Adipocyte (in vitro differentiated cells): ENCODE results near the gene BMPR1A.
A peak's percentile ranks its signal among the peaks of the same experiment; 100 is the strongest.
"Not testable (repeated sequence)": the region's sequence is repeated elsewhere in the genome, so short reads cannot be mapped to it uniquely, and the experiment has no call there.

Source experiments
- DNase-seq: peaks from one replicate; pipeline ENCODE4 v3.0.0-alpha.2; 2015; ENCODE audit warnings: low read depth
- H3K27me3 ChIP-seq: replicated peaks from 2 replicates; pipeline ENCODE4 v1.7.0; 2013; ENCODE audit warnings: mild to moderate bottlenecking, low read length, moderate library complexity; ENCODE audit not compliant: control insufficient read depth, insufficient read depth
- H3K36me3 ChIP-seq: 2 replicates; pipeline ENCODE4 v1.7.0; 2013; ENCODE audit warnings: low read length, mild to moderate bottlenecking, moderate library complexity; ENCODE audit not compliant: control insufficient read depth, insufficient read depth, severe bottlenecking
- H3K4me1 ChIP-seq: 2 replicates; pipeline ENCODE4 v1.7.0; 2013; ENCODE audit warnings: mild to moderate bottlenecking, low read length, moderate library complexity; ENCODE audit not compliant: control insufficient read depth, insufficient read depth
- H3K4me3 ChIP-seq: 2 replicates; pipeline ENCODE4 v1.7.0; 2013; ENCODE audit warnings: mild to moderate bottlenecking, low read length, moderate library complexity
- H3K9ac ChIP-seq: 2 replicates; pipeline ENCODE4 v1.7.0; 2013; ENCODE audit warnings: mild to moderate bottlenecking, low read length, moderate library complexity
- H3K9me3 ChIP-seq: 2 replicates; pipeline ENCODE4 v1.7.0; 2013; ENCODE audit warnings: mild to moderate bottlenecking, low read length, moderate library complexity; ENCODE audit not compliant: control insufficient read depth

BMPR1A gene

GRCh38 chr10:86853582-86853981 is 97.2 kb downstream of the BMPR1A start:
- not testable (repeated sequence) for H3K27me3 ChIP-seq, H3K9ac ChIP-seq, H3K4me3 ChIP-seq, DNase-seq, H3K9me3 ChIP-seq, H3K36me3 ChIP-seq
- H3K4me1 ChIP-seq, result peaks cover 32% of the 10 kb centered on the region

- peaks cover 21% of the 10 kb centered on the region for H3K4me1 ChIP-seq
- peaks cover 6% of the 10 kb centered on the region for H3K36me3 ChIP-seq
- DNase-seq, result no peak
- no peak overlapping the region for H3K9ac ChIP-seq
- no peaks in the 10 kb centered on the region for H3K9me3 ChIP-seq
- no peaks in the 10 kb centered on the region for H3K27me3 ChIP-seq
- H3K4me3 ChIP-seq, result no peak overlapping the region
These were observed 99.1 kb downstream of the BMPR1A start for GRCh38 chr10:86855513-86855912.

- Histone ChIP-seq H3K4me1 (peaks cover 17% of the 10 kb centered on the region), H3K9me3 (no peaks in the 10 kb centered on the region), H3K9ac (no peak overlapping the region), H3K36me3 (peaks cover 6% of the 10 kb centered on the region), H3K27me3 (no peaks in the 10 kb centered on the region), H3K4me3 (no peak overlapping the region)
- DNase-seq, result no peak
These were observed 99.7 kb downstream of the BMPR1A start for GRCh38 chr10:86856156-86856555.

- H3K4me3 ChIP-seq, result no peak overlapping the region
- H3K9me3 ChIP-seq, result no peaks in the 10 kb centered on the region
- H3K36me3 ChIP-seq, result peaks cover 6% of the 10 kb centered on the region
- DNase-seq, result peak; percentile 29
- H3K4me1 ChIP-seq, result peaks cover 9% of the 10 kb centered on the region
- H3K9ac ChIP-seq, result no peak overlapping the region
- no peaks in the 10 kb centered on the region for H3K27me3 ChIP-seq
These were observed 100.8 kb downstream of the BMPR1A start for GRCh38 chr10:86857128-86857721.

GRCh38 chr10:86858011-86858410 is 101.6 kb downstream of the BMPR1A start:
- Histone ChIP-seq H3K9me3 (no peaks in the 10 kb centered on the region), H3K36me3 (peaks cover 6% of the 10 kb centered on the region), H3K27me3 (no peaks in the 10 kb centered on the region), H3K9ac (no peak overlapping the region), H3K4me3 (no peak overlapping the region), H3K4me1 (peaks cover 9% of the 10 kb centered on the region)
- DNase-seq, result no peak

- no peaks in the 10 kb centered on the region for H3K27me3 ChIP-seq
- no peak for DNase-seq
- peaks cover 13% of the 10 kb centered on the region for H3K4me1 ChIP-seq
- H3K4me3 ChIP-seq, result no peak overlapping the region
- no peaks in the 10 kb centered on the region for H3K9me3 ChIP-seq
- peaks cover under 1% of the 10 kb centered on the region for H3K36me3 ChIP-seq
- no peak overlapping the region for H3K9ac ChIP-seq
These were observed 104.9 kb downstream of the BMPR1A start for GRCh38 chr10:86861351-86861750.

- no peaks in the 10 kb centered on the region for H3K27me3 ChIP-seq
- H3K4me3 ChIP-seq, result no peak overlapping the region
- H3K9me3 ChIP-seq, result no peaks in the 10 kb centered on the region
- peaks cover 7% of the 10 kb centered on the region for H3K4me1 ChIP-seq
- no peaks in the 10 kb centered on the region for H3K36me3 ChIP-seq
- H3K9ac ChIP-seq, result no peak overlapping the region
- no peak for DNase-seq
These were observed 106.0 kb downstream of the BMPR1A start for GRCh38 chr10:86862373-86862772.

GRCh38 chr10:86862786-86863483 is 106.5 kb downstream of the BMPR1A start:
- Histone ChIP-seq H3K27me3 (no peaks in the 10 kb centered on the region), H3K36me3 (no peaks in the 10 kb centered on the region), H3K4me1 (peaks cover 4% of the 10 kb centered on the region), H3K9me3 (no peaks in the 10 kb centered on the region), H3K9ac (no peak overlapping the region), H3K4me3 (no peak overlapping the region)
- no peak for DNase-seq

GRCh38 chr10:86863484-86863842 is 107.0 kb downstream of the BMPR1A start:
- DNase-seq, result no peak

GRCh38 chr10:86865011-86865811 is 108.8 kb downstream of the BMPR1A start:
- H3K9me3 ChIP-seq, H3K4me1 ChIP-seq, H3K27me3 ChIP-seq, H3K9ac ChIP-seq, DNase-seq, H3K36me3 ChIP-seq, H3K4me3 ChIP-seq: not testable (repeated sequence)

More at GRCh38 chr10:86863484-86863842, 107.0 kb downstream of the BMPR1A start:
- no peak overlapping the region for H3K9ac ChIP-seq
- H3K4me1 ChIP-seq, result peaks cover 4% of the 10 kb centered on the region
- no peaks in the 10 kb centered on the region for H3K27me3 ChIP-seq
- no peak overlapping the region for H3K4me3 ChIP-seq
- H3K9me3 ChIP-seq, result no peaks in the 10 kb centered on the region
- H3K36me3 ChIP-seq, result no peaks in the 10 kb centered on the region

- no peak overlapping the region for H3K9ac ChIP-seq
- H3K9me3 ChIP-seq, result no peaks in the 10 kb centered on the region
- no peak overlapping the region for H3K4me3 ChIP-seq
- peaks cover 4% of the 10 kb centered on the region for H3K4me1 ChIP-seq
- no peaks in the 10 kb centered on the region for H3K36me3 ChIP-seq
- no peak for DNase-seq
- H3K27me3 ChIP-seq, result no peaks in the 10 kb centered on the region
These were observed 110.7 kb downstream of the BMPR1A start for GRCh38 chr10:86867149-86867548.
